ENCODE data around the gene GBP2.
"Not testable (repeated sequence)": the region's sequence is repeated elsewhere in the genome, so short reads cannot be mapped to it uniquely, and the experiment has no call there.

Gene GBP2

GRCh38 chr1:89133747-89134146 is 7.8 kb upstream of the GBP2 start:
- Histone ChIP-seq H3K9me3 (peaks cover 0 to 8% (median 0%) of the 10 kb centered on the region in 3 donors), H3K4me1 (peaks cover 0 to 17% (median 11%) of the 10 kb centered on the region in 4 donors), H3K36me3 (no peaks in the 10 kb centered on the region), H3K27me3 (no peaks in the 10 kb centered on the region), H3K27ac (no peak overlapping the region), H3K4me3 (no peak overlapping the region)
- DNase-seq: no peak
- no peak for TF ChIP-seq CTCF (IDR thresholded peaks at IDR 0.05)
- intact Hi-C loops (cut with DNase I; ENCODE audit: low total_unique reads): no loop called here

GRCh38 chr1:89130716-89131115 is 4.8 kb upstream of the GBP2 start:
- H3K36me3 ChIP-seq: no peaks in the 10 kb centered on the region
- no peaks in the 10 kb centered on the region for H3K9me3 ChIP-seq
- peak overlapping the region in 1 of 2 donors; percentile 74 for H3K27ac ChIP-seq
- intact Hi-C loops (cut with DNase I; ENCODE audit: low total_unique reads): no loop called here
- H3K27me3 ChIP-seq: no peaks in the 10 kb centered on the region
- no peak overlapping the region for H3K4me3 ChIP-seq
- no peak for DNase-seq
- no peak for TF ChIP-seq CTCF (IDR thresholded peaks at IDR 0.05)
- peaks cover 0 to 38% (median 23%) of the 10 kb centered on the region in 4 donors for H3K4me1 ChIP-seq

DNA sequence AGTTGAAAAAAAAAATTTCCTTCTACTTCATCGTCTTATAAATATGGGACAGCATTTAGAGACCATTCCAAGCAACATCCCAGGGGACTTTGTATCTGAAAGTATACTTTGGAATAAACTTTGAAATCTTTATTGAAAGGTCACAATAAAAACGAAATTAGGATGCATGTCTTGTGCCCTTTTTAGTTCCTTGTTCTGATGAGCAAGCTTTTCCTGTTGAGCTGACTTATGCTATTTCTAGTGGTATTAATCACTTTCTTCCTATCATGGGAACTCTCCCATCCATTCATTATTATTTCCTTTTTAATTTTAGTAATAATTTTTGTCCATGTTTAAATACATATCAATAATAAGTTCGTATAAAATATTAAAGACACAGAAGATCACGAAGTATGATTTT is 4.0 kb upstream of the GBP2 start:
- no peaks in the 10 kb centered on the region for H3K36me3 ChIP-seq
- peak overlapping the region; percentile 74 to 83 for H3K27ac ChIP-seq
- TF ChIP-seq CTCF (IDR thresholded peaks at IDR 0.05): no peak
- H3K4me1 ChIP-seq: peaks cover 0 to 38% (median 23%) of the 10 kb centered on the region in 4 donors
- no peak for DNase-seq
- peak overlapping the region in 1 of 2 donors; percentile 36 for H3K4me3 ChIP-seq
- intact Hi-C loops (cut with DNase I; ENCODE audit: low total_unique reads): no loop called here
- no peaks in the 10 kb centered on the region for H3K27me3 ChIP-seq
- H3K9me3 ChIP-seq: no peaks in the 10 kb centered on the region

- Histone ChIP-seq H3K4me1 (peaks cover 0 to 53% (median 23%) of the 10 kb centered on the region in 4 donors), H3K27ac (peak overlapping the region; percentile 74 to 83)
- intact Hi-C loops (cut with DNase I; ENCODE audit: low total_unique reads); H3K9me3 ChIP-seq; H3K27me3 ChIP-seq; H3K4me3 ChIP-seq; H3K36me3 ChIP-seq: not testable (repeated sequence)
- DNase-seq: peak in 1 of 2 donors; percentile 64
These were observed 2.1 kb upstream of the GBP2 start for GRCh38 chr1:89128003-89128458.

GRCh38 chr1:89126602-89127565 is 970 bp upstream of the GBP2 start:
- peak in 1 of 2 donors; percentile 61 for DNase-seq
- intact Hi-C loops (cut with DNase I; ENCODE audit: low total_unique reads): not testable (repeated sequence)

DNA sequence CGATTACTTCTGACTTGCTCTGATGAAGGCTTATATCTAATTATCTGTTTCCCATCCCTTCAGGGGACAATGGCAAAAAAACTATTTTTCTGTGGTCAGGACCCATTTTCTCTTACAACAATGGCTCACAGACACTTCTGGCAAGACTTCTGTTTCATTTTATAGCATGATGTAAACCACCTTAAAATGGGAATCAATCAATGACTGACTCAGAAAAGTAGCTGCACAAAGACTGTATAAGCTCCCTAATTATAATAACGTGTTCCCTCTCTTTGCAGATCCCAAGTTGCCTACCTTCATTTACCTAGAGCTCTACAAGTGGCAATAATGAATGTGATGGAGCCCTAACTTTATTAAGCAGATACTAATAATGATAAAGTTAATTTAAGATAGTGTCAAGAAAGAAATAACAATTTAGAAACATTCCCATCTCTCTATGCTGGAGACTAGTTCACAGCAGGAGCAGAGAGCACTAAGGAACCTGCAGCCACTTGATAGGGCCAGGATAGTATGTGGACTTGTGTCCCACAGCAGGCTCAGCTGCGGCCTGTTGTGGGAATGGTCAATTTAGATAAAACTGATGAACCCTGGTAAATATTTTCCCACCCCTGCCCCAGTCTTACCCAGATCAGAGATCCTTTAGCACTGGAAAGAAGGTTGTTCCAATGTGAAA is 538 bp downstream of the GBP2 start:
- no peaks in the 10 kb centered on the region for H3K27me3 ChIP-seq
- H3K9me3 ChIP-seq: no peaks in the 10 kb centered on the region
- H3K4me1 ChIP-seq: peaks cover 0 to 62% (median 22%) of the 10 kb centered on the region in 4 donors
- peak in 1 of 2 donors; percentile 64 for DNase-seq
- peak overlapping the region; percentile 58 to 66 for H3K4me3 ChIP-seq
- H3K36me3 ChIP-seq: peaks cover 14 to 15% (median 15%) of the 10 kb centered on the region in 3 donors
- H3K27ac ChIP-seq: peak overlapping the region; percentile 74 to 83
- intact Hi-C loops (cut with DNase I; ENCODE audit: low total_unique reads): no loop called here
- TF ChIP-seq CTCF (IDR thresholded peaks at IDR 0.05): no peak

More at GRCh38 chr1:89126602-89127565, 970 bp upstream of the GBP2 start:
- not testable (repeated sequence) for H3K36me3 ChIP-seq, H3K27me3 ChIP-seq, H3K9me3 ChIP-seq
- H3K4me1 ChIP-seq: peaks cover 0 to 64% (median 23%) of the 10 kb centered on the region in 4 donors
- H3K4me3 ChIP-seq: peak overlapping the region in 1 of 2 donors; percentile 58
- H3K27ac ChIP-seq: peak overlapping the region; percentile 74 to 83

Data from tibial artery (tissue), 4 donors.